HG03460 (cell line): ENCODE data around the gene CFAP61.
"Not testable (repeated sequence)": the region's sequence is repeated elsewhere in the genome, so short reads cannot be mapped to it uniquely, and the experiment has no call there.

Experiments used
- ATAC-seq: cut with Tn5 transposase; IDR thresholded peaks from one replicate; pipeline ENCODE4 v1.9.1; 2021; ENCODE audit not compliant: unreplicated experiment

The CFAP61 gene

DNA sequence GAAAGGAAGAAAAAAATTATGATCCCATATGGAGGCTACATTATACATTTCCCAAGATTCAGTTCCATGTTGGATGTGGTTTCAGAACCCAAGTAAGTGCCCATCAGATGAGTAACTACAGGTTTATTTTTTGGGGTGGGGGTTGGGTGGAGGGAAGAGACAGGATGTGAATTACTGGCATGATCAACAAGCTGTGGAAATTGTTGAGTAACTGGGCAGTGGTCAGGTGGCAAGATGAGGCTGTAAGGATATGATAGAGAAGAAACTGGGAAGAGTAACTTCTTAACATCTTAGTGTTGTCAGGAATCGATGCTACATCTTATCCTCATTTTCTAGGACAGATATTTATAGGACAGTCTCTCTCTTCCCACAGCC, 153.5 kb downstream of the CFAP61 start:
- ATAC-seq = no peak

DNA sequence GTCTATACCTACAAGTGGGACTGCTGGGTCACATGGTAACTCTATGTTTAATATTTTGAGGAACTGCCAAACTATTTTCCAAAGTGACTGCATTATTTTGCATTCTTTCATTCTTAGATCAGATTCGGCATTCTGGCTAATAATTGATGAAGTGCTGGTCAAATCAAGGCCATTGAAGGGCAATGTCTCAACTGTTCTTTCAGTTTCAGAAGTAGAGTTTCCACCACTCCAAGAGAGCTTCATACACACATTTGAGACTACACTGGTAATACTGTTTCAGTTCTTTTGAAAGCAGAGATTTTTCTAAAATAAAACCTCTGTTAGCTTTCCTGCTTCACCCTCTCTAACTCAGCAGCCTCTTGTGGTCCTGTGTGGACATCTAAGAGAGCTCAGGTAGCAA, 154.5 kb downstream of the CFAP61 start:
- peak; percentile 80 for ATAC-seq

GRCh38 chr20:20207291-20207690, 155.0 kb downstream of the CFAP61 start:
- ATAC-seq = no peak

GRCh38 chr20:20207872-20208271, 155.5 kb downstream of the CFAP61 start:
- ATAC-seq = peak; percentile 47

GRCh38 chr20:20209684-20210083, 157.4 kb downstream of the CFAP61 start:
- ATAC-seq = no peak

- ATAC-seq = no peak
Observed at GRCh38 chr20:20210327-20210726, 158.0 kb downstream of the CFAP61 start.

- no peak for ATAC-seq
Observed at GRCh38 chr20:20210943-20211273, 158.6 kb downstream of the CFAP61 start.

DNA sequence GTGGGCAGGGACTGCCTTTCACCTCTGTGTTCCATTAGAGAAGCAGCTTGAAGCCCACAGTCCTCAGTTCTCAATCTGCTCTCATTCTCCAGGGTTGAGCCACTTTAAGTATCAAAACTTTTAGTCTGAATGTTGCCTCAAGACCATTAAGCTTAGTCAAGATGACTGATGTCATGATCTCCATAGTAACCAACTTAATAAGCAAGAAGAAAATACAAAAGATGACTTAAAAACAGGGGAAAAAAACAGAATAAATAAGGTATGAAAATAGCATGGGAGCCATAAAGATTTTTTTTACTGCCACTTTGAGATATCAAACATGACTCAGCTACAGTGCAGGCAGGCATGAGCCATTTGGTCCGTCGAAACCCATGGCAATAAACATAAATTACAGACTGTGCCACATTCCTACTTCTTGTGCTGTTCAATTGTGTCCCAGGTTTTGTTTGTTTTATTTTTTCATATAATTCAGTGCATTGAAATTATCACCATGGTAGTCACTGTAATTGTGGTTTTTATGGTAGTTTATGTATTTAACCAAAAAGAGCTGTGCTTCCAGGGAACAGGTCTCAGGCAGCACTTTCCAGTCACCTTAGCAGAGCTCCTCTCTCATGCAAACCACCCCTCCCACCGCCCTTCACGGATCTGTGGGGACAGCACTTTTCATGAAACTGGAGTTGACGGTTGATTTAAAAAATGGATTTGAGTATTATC, 159.1 kb downstream of the CFAP61 start:
- ATAC-seq = no peak

DNA sequence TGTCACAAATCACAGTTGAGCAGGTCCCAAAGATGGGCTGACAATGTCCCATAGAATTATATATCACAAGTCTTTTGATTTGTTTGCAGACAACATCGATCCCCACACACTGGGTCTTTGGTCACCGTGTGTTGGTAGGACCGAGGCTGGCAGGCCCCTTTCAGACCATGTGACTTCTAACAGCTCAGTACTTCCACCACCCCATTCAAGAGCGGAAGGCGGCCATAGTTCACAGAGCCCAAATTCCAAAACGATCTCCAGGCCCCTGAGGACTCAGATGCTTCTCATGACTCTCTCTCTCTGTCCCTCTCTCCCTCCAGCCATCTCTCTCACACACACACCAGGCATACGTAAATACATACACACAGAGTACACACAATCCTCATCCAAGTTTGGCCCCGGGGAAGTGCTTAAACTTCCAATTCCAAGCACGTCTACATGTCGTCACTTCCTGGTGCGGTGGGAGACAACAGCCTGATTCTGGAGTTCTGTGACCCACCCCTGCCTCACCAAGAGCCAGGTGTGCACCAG, 159.7 kb downstream of the CFAP61 start:
- ATAC-seq = no peak

DNA sequence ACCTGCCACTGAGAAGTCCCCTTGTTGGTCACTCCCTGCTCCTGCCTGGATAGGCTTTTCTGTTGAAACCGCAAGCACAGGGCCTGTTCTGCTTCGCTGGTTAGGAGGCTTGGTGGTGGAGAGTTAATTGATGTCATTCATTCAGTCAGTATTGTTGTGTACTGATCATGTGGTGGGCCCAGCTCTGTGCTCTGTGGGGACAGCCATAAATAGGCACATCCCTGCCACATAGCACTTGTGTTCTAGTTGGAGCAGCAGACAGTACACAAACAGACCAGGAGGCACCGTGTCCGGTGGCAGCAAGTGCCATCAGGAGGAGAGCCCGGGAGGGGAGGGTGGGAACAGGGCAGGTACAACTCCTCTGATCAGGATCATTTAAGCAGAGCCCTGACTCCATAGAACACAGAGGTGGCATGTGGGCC, 160.4 kb downstream of the CFAP61 start:
- ATAC-seq = no peak

- no peak for ATAC-seq
Observed at GRCh38 chr20:20213526-20214121, 161.3 kb downstream of the CFAP61 start.

- no peak for ATAC-seq
Observed at GRCh38 chr20:20214757-20215275, 162.5 kb downstream of the CFAP61 start.

GRCh38 chr20:20215976-20216727, 163.8 kb downstream of the CFAP61 start:
- ATAC-seq = no peak

DNA sequence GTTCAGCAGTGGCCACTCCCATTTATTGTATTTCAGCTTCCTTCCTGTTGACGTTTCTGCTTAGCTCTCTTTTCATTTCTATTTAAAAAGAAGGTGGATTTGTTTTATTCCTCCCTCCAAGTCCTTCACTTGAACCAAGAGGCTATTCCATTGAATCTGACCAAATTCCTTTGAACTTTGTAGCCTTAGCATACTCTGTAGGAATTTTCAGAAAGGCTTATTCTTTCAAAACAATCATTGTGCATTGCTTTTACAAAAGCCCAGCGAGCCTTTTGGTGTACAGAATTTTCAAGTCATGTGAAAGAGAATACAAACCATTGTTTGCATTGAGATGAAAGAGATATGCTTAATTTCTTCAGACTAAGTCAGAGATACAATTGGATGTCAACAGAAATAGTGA, 164.6 kb downstream of the CFAP61 start:
- ATAC-seq = no peak

DNA sequence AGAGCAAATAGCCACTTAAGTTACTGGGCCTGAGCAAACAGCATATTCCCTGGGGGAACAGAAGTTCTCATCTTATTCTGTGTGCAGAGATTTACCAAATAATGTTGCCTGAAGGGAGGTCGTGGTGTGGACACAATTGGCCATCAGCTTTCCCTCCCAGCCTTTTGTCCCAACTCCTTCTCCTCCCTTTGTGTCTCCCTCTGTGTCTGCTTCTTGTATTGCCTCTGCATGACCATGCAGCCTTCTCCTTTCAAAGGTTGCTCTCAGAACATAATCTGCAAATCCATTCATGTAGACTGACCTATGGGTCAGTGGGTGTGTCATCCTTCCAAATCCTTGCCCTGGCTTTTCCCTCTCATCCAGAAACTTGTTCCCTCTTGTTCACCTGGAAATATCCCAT, 165.3 kb downstream of the CFAP61 start:
- ATAC-seq = no peak

DNA sequence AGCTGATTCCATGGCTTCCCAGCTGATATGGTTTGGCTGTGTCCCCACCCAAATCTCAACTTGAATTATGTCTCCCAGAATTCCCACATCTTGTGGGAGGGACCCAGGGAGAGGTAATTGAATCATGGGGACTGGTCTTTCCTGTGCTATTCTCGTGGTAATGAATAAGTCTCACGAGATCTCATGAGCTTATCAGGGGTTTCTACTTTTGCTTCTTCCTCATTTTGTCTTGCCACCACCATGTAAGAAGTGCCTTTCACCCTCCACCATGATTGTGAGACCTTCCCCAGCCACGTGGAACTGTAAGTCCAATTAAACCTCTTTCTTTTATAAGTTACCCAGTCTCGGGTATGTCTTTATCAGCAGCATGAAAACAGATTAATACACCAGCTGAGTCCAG, 165.8 kb downstream of the CFAP61 start:
- ATAC-seq = not testable (repeated sequence)

- no peak for ATAC-seq
Observed at GRCh38 chr20:20219016-20219415, 166.7 kb downstream of the CFAP61 start.

DNA sequence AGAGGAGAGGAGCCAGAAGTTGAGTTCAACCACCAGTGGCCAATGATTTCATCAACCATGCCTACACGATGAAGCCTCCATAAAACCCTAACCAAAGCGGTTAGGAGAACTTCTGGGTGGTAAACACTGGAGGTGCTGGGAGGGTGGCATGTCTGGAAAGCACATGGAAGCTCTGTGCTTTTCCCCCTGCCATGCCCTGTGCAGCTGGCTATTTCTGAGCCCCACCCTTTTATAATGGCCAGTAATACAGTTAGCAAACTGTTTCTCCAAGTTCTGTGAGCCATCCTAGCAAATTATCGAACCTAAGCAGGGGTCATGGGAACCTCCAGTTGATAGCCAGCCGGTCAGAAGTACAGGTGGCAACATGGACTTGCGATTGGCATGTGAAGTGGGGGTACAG, 167.8 kb downstream of the CFAP61 start:
- ATAC-seq = no peak

- no peak for ATAC-seq
Observed at GRCh38 chr20:20223981-20224380, 171.6 kb downstream of the CFAP61 start.

DNA sequence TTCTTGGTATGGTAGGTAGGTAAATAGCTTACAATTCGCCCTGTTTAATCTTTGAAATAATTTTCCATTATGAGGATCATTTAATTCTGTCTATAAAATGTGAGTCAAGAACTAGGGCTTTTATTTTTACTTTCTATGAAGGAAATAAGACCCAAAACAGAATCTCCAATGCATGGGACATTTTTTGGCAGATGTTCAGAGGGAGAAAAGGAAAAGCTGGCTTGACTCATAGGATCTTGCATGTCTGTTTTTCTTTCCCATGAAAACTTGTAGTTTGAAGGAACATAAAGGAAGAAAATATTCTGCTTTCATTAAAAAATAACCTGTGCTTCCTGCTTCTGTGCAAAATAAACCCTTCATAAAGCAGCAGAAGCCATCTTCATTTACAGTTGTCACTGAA, 172.5 kb downstream of the CFAP61 start:
- no peak for ATAC-seq

DNA sequence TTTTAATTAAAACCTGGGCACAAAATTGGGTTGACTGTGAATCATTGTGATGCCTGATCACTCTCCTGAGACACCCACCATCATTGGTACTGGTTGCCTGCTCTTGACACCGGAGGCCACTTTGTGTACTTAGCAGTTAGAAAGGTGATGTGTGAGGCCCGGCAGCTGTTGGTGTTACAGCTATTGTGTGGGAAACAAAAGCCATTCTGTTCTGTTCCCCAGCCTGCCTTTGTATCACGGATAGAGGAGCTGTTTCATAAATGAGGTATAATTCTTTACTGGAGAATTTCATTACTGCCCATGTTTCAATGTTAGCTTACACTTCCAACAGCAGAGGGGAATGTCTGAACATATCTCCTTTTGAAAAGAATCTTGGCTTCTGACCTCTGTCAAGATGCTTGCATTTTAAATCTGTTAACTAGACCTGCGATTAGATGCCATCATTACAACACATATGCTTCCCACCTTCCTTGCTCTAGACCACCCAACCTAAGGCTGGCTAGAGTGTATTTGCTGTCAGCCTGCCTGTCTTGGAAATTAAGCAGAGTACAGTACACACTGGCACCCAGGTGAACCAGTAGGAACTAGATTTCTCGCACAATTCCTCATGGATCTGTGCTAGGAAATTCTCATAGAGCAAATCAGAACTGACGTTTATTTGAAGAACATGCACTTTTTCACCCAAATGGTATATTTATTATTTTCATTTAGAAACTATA, 173.2 kb downstream of the CFAP61 start:
- no peak for ATAC-seq
